ENCODE data around the gene BCAR3. TPM values are rescaled to one million over a fixed set of nuclear protein-coding genes. Genes with fewer than 3 reads are reported as not detected.

The BCAR3 gene
- total RNA-seq, 2 donors from 2014 or later = 10.4 to 17.5 TPM

DNA sequence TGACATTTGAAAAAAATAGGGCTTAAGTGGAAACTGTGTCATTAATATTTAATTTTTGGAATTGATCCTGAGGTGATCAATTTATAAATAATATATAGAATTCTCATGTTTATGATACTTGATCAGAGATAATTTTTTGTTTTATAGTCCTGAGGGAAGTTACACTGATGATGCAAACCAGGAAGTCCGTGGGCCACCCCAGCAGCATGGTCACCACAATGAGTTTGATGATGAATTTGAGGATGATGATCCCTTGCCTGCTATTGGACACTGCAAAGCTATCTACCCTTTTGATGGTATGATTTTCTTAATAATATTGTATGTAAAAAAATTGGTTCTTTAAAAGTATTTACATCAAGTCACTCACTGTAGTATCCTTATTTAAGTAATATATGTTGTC is 132.5 kb downstream of the BCAR3 start:
- DNase-seq (ENCODE audit: low spot score) = no peak
- intact Hi-C loops (cut with DNase I) = no loop called here

DNA sequence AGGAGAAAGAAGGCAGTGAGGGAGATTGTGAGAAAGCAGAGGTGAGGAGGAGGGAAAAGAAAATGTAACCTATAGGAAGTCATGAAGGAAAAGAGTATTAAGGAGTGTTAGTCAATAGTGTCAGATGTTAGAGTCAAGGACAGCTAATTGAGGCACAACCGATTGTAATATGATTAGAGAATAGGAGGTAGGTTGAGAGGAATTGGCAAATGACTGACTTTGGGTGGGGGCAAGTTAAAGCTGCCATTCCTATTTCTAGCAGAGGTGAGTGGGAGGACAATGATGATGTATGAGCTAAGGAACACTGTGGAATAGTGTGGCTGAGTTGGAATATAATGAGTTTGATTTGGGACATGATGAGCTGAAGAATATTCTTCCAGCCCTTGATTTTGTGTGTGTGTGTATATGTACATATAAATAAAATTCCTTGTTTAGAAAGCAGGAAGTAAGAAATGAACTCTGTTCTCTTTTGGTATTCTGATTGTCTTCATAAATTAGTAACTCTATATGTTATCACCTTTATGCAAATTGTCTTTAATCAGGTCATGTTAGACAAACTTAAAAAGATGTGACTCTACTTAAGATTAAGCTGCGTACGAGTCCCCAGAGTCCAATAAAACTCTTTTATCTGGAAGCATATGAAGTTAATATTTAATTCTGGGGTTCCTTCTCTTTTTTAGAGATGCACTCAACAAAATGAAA is 135.3 kb downstream of the BCAR3 start:
- DNase-seq (ENCODE audit: low spot score) = no peak
- intact Hi-C loops (cut with DNase I) = no loop called here

DNA sequence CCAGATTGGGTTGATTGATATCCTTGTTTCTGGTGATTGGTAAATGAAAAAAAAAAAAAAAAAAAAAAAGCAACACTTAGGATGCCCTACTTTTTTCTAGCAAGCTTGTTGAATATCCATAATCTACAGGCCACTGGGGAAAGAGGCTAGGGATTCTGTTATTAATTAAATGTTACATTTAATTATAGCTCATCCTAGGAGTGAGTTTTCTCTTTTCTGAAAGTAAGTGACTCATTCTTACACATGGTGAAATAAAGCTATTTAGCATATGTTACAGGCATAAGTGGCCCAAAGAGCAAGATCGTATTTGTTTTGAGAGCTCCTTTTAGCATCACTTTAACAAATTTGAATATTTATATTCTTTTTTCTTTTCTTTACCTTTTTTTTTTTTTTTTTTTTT is 139.2 kb downstream of the BCAR3 start:
- no peak for DNase-seq (ENCODE audit: low spot score)

DNA sequence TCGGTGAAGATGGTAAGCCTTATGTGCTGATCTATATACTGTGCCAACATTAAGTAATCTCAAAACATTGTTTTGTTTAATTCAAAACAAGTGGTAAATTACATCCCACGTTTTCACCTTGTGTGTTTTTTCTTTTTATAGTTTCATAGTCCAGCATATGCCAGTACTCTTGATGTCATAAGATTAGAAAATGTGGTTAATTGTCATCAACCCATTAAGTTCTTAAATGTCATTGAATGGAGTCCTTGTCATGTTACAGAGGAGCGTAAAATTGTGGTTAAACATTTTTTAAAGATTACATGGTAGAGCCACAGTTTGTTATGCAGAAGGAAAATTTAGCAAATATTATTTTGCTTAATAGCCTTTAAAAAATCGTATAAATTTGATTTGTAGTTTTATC is 140.6 kb downstream of the BCAR3 start:
- intact Hi-C loops (cut with DNase I) = no loop called here
- DNase-seq (ENCODE audit: low spot score) = no peak

More for the DNA sequence above, 139.2 kb downstream of the BCAR3 start:
- intact Hi-C loops (cut with DNase I) = no loop called here

DNA sequence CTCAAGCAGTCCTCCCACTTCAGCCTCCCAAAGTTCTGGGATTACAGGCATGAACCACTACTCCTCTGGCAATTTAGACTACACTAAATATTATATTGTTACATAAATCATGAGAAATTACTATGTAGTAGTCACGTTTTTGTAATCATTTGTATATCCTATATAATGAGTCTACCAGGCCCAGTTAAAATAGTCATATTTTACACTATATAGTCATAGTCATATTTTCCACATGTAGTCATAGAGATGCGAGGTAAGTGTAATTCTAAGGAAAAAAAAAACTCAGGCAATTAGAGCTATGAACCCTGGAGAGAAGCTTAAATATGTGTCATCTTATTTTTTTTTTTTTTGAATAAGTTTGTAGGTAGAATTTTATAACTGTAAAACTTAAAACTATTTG is 143.7 kb downstream of the BCAR3 start:
- intact Hi-C loops (cut with DNase I) = no loop called here
- no peak for DNase-seq (ENCODE audit: low spot score)

DNA sequence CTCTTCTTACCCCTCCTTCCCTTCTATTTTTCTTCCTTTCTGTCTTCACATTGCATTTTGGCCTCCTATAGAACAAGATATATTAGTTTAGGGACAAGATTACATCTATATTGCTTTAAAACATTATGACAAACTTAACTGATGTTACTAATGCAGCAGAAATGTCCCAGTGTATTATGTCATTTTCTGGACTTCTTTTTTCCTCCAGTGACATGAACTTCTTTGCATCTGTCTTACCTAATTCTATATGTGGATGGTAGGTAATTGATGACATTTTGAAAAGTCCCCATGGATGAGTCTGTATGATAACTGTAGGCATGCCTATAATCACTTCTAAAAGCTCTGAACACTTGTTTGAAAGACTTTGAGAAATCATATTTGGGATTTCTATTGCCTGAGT is 144.2 kb downstream of the BCAR3 start:
- no peak for DNase-seq (ENCODE audit: low spot score)
- intact Hi-C loops (cut with DNase I) = no loop called here

DNA sequence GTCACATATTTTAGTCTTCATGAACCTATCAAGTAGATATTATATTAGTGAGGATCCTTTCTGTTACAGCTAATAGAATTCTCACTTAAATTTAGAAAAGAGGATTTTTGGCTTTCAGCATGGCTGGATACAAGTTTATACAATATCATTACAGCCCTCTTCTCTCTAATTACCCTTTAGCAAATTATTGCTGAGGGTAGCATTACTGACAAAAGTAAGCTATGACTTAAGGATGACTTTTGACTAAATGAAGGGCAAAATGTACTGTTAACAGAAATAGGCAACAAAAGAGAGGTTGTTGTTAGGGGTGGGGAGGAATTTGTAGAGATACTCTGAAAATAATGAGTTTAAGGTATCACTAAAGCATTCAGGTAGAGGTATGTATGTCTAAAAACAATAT is 148.0 kb downstream of the BCAR3 start:
- no peak for DNase-seq (ENCODE audit: low spot score)
- intact Hi-C loops (cut with DNase I) = no loop called here

DNA sequence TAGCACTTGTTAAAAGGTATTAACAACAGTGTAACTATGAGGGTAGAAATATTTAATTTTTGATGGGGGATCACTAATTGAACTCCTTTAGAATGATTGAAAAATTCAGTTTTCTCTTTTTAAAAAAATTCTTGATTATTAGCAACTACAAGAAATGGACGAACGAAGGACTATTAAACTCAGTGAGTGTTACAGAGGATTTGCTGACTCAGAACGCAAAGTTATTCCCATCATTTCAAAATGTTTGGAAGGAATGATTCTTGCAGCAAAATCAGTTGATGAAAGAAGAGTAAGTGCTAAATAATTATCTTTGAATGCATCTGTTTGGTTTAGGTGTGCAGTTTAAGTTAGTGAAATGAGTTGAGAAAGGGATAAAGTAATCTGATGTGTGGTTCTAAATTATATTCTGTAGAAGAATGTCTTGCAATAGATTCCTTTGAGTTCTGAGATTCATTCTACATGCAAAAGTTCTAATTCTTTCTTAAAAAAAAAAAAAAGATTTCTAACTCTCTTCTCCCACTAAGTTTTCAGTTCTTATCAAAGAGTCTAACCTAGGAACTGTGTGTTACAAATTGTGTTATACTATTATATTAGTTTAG is 148.8 kb downstream of the BCAR3 start:
- intact Hi-C loops (cut with DNase I) = no loop called here
- DNase-seq (ENCODE audit: low spot score) = no peak

DNA sequence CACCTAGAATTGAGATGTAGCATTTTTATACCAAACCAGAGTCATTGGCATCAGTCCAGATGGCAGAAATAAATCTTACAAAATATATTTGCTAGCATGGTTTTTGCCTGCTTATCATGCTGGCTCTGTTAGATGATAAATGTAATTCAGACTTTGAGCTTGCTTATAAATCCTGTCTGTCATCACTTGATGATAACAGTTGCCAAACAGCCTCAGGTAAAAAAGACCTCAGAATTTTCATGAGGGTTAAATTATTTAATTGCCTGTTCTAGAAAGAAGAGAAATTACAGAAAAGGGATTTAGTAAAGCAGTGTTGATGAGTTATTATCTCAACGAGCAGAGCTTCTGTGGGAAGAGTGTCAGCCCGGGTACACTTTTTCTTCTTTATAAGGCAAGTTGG is 150.4 kb downstream of the BCAR3 start:
- intact Hi-C loops (cut with DNase I) = no loop called here
- no peak for DNase-seq (ENCODE audit: low spot score)

DNA sequence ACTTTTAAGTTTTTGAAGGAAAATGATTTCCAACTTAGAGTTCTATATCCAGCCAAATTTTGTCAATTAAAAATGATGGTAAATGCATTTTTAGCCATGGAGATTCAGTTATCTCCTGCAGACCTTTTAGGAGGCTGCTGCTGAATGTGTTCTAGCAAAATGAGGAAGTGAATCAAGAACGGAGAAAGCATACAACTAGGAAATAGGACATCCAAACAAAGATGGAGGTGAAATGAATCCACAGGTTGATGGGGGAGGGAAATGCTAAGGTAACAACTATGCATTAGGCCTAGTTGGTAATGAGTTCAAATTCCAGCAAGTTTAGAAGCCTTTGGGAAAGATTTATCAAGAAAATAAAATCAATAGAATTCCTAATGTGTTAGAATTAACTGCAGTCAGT is 153.2 kb downstream of the BCAR3 start:
- no peak for DNase-seq (ENCODE audit: low spot score)
- intact Hi-C loops (cut with DNase I) = no loop called here

DNA sequence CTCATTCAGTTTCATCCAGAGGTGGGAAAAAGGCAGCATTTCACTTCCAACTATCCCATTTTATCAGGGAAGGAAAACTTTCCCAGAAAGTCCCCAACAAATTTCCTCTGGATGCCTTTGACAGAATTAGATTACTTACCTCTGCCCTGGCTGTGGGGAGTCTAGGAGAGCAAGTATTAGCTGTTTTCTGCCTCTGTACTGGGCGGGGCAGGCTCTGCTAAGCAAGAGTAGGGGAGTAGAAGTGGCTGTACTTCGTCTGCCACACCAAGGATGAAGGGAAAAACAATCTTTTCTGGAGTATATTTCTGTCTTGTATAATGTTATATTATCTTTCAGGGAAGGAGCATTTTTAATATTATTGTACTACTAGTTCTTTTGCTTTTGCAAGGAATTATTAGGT is 155.2 kb downstream of the BCAR3 start:
- intact Hi-C loops (cut with DNase I) = no loop called here

DNA sequence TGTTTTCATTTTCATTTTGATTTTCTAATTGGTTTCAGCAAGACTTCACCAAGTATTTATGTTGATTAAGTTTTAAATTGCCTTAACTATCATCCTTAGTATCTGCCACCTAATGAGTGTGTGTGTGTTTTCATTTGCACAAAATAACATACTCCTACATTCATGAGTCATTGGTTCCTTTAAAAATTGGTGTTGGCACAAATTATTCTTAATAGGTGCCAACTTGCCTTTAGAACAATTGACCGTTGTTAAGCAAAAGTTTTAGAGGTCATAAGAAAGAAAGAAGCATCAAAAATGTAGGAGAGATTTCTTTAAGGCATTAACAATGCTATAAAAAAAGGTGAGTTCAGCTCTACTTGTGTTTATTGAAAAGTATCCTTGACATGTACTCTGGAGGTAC is 156.2 kb downstream of the BCAR3 start:
- DNase-seq (ENCODE audit: low spot score) = no peak
- intact Hi-C loops (cut with DNase I) = no loop called here

More for the DNA sequence above, 155.2 kb downstream of the BCAR3 start:
- DNase-seq (ENCODE audit: low spot score) = no peak

DNA sequence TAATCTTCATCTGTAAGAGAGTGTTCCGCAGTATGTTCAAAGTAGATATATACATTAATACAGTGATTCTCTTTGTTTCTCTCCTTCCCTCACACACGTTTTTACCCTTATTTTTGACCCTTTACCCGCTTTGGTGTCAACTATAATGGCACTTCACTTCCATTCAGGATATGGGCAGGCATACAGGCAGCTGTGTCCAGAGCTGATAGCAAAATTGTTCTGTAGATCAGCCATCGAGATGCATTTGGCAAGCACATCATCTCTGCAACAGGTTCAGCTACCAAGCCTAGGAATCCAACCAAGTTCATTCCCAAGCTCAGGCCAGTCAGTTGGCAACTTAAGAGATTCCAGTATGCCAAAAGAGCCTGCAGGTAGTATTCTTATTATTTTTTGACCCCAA is 158.9 kb downstream of the BCAR3 start:
- intact Hi-C loops (cut with DNase I) = no loop called here
- no peak for DNase-seq (ENCODE audit: low spot score)

DNA sequence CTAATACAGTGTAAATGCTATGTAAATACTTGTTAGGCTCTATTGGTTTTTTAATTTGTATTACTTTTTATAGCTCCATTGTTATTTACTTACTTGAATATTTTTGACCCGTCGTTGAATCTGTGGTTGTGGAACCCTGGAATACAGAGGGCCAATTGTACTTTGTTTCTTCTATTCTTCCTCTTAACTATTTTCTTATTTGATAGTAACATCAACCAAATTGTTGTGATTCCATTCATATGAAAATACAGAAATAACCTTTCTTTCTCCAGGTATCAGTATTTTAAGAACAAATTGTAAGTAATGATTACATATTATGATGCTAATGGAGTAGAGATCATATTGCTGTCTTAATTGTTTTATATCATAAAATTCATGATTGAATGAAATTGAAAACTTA is 160.0 kb downstream of the BCAR3 start:
- DNase-seq (ENCODE audit: low spot score) = no peak
- intact Hi-C loops (cut with DNase I) = no loop called here

DNA sequence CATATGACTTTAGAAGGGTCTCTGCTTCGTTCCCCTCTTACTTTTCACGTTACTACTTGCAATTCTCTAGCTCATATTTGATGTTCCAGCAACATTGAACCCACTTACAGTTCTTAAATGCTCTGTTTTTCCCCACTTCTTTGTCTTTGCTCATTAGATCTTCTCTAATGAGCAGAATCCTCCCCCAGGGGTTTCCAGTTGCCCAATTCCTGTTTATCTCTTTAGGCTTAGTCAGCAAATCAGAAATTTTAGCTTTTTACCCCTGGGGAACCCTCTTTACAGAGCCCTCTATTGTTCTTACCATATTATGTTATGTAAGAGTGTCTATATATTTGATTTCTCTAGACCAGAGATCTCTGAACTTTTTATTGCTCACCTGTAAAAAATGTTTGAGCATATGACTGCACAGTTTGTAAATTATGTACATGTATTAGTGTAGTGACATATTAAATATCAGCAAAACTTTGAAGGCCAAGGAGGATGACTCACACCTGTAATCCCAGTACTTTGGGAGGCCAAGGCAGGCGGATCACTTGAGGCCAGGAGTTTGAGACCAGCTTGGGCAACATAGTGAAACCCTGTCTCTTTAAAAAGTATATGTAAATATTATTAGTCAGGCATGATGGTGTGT is 162.3 kb downstream of the BCAR3 start:
- DNase-seq (ENCODE audit: low spot score) = no peak
- intact Hi-C loops (cut with DNase I) = no loop called here

DNA sequence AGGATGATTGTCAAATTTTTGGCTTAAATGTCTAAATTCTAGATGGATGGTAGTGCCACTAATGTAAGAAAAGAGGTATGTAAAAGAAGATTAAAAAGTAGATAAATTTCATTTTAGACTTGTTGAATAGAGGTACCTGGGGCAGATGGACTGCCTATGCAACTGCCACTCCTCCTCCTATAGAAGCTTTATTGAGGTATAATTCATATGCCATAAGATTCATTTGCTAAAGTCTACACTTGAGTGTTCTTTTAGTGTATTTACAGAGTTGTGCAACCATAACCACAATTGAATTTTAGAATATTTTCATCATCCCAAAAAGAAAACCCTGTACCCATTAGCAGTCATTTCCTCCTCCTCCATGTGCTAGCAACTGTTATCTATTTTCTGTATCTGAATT is 163.1 kb downstream of the BCAR3 start:
- DNase-seq (ENCODE audit: low spot score) = no peak
- intact Hi-C loops (cut with DNase I) = no loop called here

DNA sequence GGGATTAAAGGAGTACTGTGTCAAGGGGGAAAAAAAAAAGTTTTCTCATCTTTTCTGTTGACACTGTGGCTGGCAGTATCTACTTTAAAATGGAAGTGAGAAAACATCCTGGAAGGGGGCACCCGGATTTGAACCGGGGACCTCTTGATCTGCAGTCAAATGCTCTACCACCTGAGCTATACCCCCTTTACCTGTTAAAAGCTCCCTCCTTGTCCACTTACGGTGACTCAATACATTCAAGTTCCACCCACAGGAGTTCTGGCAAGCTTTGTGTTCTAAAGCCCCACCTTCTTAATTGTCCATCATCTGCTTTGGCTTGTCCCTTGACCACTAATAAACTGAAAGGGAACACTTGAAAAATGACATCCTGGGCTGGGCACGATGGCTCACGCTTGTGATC is 165.5 kb downstream of the BCAR3 start:
- no peak for DNase-seq (ENCODE audit: low spot score)
- intact Hi-C loops (cut with DNase I) = no loop called here

Measured in posterior vena cava (tissue), 2 donors.